ENCODE results near the gene TMEM81.

The TMEM81 gene

DNA sequence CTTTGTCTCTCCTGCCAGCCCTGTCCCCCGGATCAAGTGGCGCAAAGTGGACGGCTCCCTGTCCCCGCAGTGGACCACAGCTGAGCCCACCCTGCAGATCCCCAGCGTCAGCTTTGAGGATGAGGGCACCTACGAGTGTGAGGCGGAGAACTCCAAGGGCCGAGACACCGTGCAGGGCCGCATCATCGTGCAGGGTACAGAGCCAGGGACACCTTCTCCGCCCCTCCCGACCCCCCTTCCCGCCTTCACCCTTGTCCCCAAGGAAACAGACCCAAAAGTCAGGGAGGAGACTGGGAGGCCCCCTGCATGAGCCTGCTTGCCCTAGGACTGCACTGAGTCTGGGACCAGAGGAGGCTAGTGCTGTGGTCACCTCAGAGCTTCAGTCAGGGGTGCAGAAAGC is 23.0 kb downstream of the TMEM81 start:
- in situ Hi-C loops (cut with MboI; ENCODE audit: low sequenced_read_pairs) = no loop called here

DNA sequence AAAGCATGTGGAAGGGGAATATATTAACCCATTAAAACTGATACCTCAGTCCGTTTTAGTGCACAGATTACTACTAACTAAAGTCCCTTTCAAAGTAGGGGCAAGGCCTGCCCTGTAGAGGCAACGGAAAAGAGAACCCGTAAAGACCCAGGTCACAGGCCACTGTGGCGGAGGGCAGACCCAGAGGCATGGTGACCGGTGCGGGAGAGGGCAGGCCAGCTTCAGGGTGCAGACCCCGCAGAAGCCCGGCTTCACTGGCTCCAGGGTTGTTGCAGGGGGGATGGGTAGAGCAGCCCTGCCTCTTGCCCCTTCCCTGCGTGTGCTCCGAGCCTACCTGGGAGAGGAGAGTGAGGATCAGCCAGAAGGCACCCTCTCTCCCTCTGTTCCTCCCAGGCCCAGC is 23.5 kb downstream of the TMEM81 start:
- in situ Hi-C loops (cut with MboI; ENCODE audit: low sequenced_read_pairs) = no loop called here

DNA sequence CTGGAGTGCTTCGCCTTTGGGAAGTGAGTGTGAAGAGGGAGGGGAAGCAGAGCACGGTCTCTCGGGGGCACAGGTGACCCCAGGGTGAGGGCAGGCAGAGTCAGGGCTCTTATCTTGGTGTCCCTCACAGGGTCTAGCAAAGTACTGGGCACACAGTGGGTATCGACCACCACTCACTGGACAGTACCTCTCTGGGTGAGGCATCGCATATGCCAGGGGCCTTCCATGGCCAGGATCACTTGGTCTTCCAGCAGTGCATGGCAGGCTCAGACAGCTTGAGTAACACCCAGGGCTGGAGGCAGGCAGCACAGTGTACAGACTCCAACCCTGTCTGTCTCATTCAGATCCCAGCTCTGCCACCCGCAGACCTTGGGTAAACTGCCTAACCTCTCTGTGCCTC is 24.6 kb downstream of the TMEM81 start:
- in situ Hi-C loops (cut with MboI; ENCODE audit: low sequenced_read_pairs) = no loop called here

DNA sequence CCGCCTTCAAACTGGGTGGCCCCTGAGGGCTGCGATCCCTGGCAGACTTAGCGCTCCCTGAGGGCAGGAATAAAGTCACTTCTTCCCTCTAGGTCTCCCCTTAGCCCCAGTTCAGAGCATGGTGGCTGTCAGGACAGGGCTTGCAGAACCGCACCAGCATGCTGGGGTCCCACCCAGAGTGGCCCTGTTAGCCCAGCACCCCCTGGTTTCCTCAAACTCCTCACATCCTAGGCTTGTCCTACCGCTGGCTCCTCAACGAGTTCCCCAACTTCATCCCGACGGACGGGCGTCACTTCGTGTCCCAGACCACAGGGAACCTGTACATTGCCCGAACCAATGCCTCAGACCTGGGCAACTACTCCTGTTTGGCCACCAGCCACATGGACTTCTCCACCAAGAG is 25.4 kb downstream of the TMEM81 start:
- in situ Hi-C loops (cut with MboI; ENCODE audit: low sequenced_read_pairs) = no loop called here

DNA sequence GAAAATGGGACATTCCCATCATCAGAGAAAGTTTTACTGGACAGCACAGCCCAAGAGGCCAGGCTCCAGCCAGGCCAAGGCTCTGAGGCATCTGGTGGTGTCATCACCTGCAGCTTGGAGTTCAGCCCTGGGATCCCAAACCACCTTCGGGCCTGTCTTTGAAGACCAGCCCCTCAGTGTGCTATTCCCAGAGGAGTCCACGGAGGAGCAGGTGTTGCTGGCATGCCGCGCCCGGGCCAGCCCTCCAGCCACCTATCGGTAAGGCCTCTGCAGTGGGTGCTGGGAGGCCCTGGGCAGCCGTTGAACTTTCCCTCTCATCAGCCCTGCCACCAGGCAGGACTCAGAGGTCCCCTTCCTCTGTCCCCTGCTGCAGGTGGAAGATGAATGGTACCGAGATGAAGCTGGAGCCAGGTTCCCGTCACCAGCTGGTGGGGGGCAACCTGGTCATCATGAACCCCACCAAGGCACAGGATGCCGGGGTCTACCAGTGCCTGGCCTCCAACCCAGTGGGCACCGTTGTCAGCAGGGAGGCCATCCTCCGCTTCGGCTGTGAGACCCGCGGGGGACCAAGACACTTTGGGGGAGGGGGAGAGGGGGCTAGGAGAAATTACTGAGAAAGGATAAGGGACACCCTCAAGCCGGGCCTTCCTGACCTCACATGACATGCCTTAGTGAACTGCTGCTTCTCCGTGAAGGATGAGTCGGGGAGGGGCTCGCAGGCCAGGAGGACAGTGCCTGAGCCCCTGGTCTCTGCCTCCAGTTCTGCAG is 26.3 kb downstream of the TMEM81 start:
- in situ Hi-C loops (cut with MboI; ENCODE audit: low sequenced_read_pairs) = no loop called here

DNA sequence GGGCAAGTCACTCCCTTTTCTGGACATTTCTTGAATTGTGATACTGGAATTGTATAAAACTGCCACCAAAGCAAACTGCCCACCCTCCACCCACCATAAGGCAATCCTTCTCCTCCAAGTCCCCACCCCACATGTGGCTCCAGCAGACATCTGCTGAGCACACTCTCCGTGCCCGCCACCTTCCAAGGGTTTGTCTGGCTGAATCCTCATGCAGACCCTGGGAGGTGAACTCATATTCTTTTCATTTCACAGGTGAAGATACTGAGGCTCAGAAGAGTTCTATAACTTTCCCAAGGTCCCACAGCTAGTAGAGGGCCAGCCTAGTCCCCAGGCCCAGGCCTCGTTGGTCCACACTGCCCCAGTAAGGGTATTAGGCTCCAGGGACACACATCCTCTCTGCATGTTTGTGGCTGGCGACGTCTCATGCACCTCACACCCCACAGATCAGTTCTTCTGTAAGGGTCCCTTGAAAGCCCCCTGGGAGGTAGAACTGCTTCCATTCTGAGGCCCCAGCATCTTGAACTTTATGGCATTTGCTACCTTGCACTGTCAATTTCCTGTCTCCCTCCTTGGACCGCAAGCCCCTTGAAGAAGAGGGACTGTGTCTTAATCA is 27.2 kb downstream of the TMEM81 start:
- in situ Hi-C loops (cut with MboI; ENCODE audit: low sequenced_read_pairs) = no loop called here

DNA sequence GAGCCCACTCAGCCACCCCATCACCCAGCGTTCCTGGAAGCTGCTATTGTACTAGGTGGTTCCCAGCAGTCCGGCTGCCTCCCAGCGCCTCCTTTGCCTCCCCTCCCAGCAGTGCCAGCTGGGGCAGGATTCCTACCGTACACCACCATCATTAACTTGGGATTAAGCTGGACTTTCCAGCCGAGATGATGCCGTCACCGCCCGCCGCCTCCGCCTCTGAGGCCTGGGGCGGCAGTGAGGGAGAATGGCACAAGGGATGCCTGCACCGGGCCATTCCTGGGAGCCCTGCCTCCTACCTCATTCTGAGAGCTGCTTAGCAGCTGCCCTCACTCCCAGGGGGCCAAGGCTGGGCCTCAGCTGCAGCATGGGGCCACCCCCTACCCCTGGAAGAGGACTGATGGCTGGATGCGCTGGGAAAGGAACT is 28.1 kb downstream of the TMEM81 start:
- in situ Hi-C loops (cut with MboI; ENCODE audit: low sequenced_read_pairs) = no loop called here

DNA sequence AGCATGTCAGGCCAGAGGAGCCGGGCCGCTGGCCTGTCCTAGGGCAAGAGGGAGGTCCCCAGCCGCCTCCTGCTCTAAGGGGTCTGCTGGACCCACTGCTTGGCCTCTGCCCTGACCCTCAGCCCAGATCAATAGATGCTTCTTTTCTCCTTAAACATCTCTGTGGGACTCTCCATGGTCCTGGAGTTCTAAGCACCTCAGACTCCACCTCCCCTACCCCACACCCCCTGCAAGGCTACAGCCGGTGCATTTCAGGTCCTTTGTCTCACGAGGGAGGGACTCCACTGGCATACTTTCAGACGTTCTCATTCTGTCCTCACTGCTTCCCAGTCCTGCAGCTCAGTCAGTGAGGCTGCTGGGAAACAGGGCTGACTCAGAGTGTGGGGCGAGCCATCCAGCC is 30.2 kb downstream of the TMEM81 start:
- in situ Hi-C loops (cut with MboI; ENCODE audit: low sequenced_read_pairs) = no loop called here

DNA sequence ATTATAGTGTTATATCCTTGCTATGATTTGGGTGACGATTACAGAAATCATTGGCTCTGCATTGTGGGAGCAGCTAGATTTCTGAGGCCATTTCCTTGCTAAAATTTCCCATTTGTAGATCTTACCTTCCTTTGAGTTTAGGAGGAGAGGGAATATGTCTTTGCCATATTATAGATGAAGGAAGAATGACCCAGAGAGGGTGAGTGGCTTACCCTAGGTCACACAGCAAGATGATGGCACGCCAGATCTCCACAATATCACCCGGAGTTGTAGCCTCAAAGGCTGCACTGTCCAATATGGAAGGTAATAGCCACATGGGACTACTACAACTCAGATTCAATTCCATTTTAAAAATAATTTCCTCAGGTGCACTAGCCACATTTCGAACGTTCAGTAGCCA is 31.0 kb downstream of the TMEM81 start:
- in situ Hi-C loops (cut with MboI; ENCODE audit: low sequenced_read_pairs) = no loop called here

DNA sequence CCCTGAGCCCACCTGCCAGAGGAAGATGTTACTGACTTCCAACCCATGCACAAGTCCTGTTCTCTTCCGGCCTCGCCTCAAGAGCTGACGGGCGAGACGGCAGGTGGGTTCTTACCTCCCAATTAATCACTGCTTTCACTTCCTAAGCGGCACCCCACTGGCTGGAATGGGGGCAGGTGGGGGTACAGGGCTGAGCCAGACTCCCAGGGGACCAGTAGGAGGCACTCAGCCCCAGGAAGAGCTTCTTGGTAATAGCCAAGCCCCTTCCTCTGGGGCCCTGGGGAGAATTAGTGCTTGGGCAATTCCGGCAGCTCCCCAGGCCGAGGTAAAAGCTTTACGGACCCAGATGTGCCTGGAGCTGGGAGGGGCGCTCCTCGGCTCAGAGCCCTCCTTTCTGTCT is 31.6 kb downstream of the TMEM81 start:
- in situ Hi-C loops (cut with MboI; ENCODE audit: low sequenced_read_pairs) = no loop called here

DNA sequence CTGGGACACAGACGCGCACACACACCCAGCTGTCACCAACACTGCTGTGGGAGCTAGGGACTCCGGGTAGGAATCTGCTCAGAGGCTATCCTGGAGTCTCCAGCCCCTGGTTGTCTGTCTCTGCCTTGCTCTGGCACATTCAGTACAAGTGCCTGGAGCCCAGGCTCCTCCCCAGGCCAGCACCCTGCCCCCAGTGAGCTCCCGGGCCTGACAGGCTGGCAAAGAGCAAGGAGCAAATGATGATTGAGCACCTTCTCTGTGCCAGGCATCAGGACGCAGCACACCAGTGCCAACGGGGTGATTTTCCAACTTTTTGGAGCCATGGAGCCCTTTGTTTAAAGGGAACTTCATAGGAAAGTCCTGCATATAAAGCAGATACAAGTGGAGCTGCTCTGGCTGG is 34.8 kb downstream of the TMEM81 start:
- in situ Hi-C loops (cut with MboI; ENCODE audit: low sequenced_read_pairs) = no loop called here

DNA sequence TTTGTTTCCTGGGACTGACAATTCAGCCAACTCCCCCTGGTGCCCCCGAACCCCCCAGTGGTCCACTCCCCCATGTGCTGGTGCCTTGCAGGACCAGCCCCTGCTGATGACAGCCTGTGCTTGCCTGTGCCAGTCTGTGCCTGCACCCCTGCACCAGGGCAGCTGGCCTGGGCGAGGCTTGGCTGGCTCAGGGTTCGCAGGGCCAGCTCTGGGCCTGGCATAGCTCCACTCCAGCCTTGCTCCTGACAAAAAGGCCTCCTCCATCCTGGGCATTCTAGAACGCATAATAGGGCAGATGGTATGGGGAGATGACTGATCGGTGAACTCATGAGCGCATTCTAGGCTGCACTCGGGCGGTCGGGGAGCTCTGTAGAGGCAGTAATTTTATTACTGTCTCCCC is 35.9 kb downstream of the TMEM81 start:
- in situ Hi-C loops (cut with MboI; ENCODE audit: low sequenced_read_pairs) = no loop called here

DNA sequence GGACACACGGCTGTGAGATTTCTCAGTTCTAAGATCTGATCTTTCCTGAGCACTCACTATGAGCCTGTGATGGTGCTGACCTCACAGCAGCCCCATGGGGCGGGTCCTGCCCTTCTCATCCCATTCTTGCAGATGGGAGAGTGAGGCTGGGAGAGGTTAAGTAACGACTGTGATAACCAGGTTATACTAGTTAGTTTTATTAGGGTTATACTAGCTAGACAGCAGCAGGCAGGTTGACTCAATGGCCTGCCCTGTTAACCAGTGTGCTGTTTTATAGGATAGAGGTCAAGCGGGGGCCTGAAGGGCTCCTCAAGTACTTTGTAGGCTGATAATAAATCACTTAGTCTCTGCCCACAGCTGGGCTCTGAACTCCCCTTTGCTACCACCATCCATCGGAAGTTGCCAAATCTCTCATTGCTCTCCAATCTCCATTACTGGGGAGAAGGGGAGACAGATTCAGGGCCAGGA is 36.5 kb downstream of the TMEM81 start:
- in situ Hi-C loops (cut with MboI; ENCODE audit: low sequenced_read_pairs) = no loop called here

DNA sequence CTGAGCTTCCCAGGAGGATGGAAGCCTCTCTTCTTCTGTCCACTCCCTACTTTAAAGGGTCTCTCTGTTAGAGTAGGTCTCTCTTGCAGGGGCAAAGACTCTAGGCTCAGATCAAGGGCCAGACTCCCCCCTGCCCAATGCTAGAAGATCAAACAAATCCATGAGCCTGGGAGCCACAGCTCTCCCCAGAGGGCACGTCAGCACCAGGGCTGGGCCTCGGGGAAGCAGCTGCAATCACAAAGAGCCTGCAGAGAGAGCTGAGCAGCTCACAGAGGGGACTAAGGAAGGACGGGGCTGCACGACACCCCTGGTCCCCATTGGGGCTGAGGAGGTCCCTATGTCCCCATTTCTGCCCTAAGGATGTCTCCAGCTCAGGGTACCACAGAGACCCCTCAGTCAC is 37.4 kb downstream of the TMEM81 start:
- in situ Hi-C loops (cut with MboI; ENCODE audit: low sequenced_read_pairs) = no loop called here

DNA sequence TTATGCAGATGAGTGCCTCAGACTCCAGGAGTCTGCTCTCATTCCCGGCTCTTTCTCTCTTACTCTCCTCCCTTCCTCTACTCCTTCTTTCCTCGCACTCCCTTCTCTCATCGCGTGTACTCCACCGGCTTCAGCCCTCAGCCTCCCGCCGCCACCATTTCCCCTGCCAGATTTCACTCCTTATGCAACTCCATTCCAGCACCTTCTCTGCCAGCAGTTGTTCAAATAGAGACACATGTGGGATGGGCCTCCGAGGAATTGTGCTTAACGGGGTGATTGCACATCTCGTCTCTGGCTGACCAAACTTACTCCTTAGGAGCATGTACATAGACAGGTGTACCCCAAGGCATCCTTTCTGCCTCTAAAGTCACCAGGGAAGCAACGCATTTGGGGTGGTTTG is 39.1 kb downstream of the TMEM81 start:
- in situ Hi-C loops (cut with MboI; ENCODE audit: low sequenced_read_pairs) = no loop called here

DNA sequence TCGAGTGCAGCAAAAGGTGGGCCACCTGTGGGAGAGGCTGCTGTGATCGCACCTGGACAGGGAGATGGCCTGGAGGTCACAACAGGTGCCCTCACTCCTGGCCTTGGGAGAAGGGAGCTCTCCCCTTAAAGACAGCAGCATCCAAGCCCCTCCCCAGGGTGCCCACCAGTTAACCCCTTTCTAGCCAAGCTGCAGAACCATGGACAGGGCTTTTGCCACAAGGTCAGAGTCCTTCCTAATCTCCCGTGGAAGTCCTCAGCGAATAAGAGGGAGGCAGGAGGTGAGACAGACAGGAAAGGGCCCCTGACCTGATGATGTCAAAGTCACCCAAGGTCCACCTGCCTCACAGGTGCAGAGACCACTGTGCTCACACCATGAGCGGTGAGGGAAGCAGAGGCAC is 39.5 kb downstream of the TMEM81 start:
- in situ Hi-C loops (cut with MboI; ENCODE audit: low sequenced_read_pairs) = no loop called here

DNA sequence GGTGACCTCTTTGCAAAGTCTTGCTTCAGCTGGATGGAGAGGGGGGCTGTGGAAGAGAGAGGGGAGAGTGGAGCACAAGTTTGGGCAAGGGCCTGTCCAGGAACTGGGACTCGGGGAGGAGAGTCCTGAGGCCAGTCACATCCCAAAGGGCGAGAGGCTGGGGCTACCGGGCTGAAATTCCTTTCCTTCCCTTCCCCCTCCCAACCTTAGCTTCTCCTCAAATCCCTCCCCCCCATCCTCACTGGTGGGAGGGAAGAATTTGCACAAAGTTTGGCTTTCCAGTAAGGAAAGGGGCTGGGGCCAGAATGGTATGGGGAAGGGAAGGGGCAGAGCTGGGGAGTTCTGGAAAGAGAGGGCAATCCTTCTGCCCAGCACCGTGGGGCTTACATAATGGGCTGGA is 40.4 kb downstream of the TMEM81 start:
- in situ Hi-C loops (cut with MboI; ENCODE audit: low sequenced_read_pairs) = no loop called here

DNA sequence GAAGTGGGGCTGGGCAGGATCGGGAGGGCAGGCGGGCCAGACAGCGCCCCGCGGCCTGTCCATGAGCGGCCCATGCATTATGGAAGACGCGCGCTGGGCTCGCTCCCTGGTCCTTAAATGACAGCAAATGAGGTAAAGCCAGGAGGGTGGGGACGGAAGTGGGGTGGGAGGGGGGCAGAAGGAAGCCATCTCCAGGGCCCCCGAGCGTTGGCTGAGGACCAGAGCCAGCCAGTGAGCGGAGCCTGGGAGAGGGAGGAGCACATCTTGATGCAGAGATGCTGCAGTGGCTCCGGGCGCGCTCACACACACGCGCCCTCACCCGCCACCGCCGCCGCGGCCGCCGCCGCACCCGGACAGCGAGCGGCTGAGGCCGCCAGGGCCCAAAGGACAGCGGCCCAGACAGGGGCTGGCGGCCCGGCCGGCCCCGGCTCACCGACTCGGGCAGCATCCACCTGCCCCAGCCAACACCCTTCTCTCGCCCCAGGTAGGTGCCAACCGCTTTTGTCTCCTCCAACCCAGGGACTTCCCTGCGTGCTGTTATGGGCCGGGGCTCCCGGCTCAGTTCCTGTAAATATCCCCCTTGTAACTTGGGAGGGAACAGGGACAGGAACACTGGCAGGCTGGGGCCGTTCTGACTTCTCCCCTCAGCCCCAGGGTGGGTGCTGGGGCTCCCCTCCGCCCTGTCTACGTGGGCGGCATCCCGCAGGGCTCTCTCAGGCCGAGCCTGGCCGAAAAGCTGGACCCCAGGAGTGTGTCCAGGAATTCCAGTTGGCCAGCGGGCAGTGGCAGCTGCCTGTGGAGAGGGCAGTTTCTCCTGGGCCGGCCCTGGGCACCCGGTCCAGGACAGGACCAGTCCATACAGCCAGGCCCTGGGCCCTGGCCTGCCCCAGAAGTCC is 41.1 kb downstream of the TMEM81 start, which contains the start of gene CNTN2:
Gene CNTN2 (plus strand): TSS at position 302 of the 896 bp plus-strand sequence. CDS start 9,974 bp downstream, outside the sequence.
- in situ Hi-C loops (cut with MboI; ENCODE audit: low sequenced_read_pairs) = no loop called here

DNA sequence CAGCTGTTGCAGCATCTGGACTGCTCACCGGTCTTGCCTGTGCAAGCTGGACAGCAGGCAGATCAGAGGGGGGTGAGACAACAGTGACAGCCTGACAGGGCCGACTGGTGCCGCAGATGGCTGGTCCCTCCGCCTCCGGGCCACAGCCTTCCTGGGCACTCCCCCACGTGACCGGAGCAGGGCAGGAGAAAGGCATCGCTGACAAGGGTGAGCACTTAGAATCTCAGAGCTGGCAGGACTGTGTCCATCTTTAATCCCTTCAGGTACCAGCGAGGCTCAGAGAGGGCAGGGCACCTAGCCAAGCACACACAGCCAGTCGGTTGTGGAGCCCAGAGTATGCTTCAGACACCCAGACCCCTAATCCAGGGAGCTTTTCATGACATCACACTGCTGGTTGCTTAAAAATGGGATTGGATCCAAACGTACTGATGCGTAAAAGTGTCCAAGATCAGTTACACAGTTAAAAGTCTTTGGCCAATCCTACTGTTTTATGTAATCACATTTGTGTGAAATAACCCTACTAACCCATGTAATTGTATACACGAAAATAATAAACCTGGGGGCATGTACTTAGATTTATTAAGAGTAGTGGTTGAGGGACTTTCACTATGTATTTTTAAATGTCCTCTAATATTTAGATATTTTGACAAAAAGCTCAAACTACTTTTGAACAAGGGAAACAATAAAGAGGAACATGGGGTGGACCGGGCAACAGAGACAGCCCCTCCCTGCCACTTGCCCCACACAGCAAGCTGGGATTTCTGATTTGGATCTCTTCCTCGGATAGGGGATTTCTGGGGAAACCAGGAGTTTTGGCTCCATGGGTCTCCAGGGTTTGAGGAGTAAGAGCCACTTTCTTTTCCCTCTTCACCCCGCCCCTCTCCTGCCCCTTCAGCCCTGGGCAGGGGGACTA is 42.0 kb downstream of the TMEM81 start:
- in situ Hi-C loops (cut with MboI; ENCODE audit: low sequenced_read_pairs) = no loop called here

DNA sequence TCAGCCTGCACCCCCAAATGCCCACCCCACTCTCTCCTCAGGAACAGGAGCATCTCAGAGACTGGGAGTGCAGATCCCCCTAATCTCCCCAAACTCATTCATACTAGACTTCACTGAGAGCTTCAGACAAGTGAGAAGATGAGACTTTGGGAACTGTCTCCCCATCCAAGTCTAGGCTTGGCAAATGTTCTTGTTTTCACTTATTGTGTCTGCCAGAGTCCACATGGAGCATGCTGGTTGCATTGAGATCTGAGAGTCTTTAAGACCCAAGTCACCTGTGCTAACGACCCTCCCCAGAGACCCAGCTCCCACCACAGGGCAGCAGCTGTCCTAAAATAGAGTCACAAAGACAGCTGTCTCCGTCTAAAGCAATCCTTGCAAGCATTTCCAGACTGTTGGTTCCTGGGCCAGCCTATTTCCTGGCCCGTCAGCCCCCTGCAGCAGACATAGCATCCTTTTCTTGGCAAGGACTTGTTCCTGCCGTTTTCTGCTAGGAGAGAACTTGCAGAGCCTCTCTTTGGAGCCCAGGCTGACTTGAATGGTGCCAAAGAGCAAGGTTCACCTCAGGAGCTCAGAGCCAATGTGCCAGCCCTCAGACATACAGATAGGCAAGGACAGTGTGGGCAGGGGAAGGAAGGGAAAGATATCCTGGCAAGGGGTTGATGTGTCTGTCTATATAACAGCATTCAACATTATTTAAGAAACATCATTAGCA is 43.1 kb downstream of the TMEM81 start:
- in situ Hi-C loops (cut with MboI; ENCODE audit: low sequenced_read_pairs) = no loop called here
